ENCODE results near the gene GMDS.
"Not testable (repeated sequence)": the region's sequence is repeated elsewhere in the genome, so short reads cannot be mapped to it uniquely, and the experiment has no call there.

The GMDS gene

DNA sequence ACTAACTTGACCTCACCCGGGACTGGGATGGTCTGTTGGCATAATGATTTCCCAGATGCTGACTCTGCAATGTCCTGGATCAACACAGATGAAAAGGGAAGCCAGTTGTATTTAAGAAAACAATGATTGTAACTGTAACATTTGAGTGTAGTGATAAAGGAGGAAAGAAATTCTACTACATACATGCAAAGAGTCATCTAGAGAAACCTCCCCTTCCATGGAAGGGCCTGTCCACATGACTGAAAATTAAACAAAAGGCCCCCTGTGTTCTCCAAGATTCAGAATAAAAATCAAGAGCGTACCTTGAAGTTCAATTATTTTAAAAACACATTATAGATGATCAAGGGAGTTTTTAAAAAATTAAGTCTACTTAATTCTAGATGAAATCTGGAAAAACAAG is 484.5 kb downstream of the GMDS start:
- TF ChIP-seq, protein P1, sequence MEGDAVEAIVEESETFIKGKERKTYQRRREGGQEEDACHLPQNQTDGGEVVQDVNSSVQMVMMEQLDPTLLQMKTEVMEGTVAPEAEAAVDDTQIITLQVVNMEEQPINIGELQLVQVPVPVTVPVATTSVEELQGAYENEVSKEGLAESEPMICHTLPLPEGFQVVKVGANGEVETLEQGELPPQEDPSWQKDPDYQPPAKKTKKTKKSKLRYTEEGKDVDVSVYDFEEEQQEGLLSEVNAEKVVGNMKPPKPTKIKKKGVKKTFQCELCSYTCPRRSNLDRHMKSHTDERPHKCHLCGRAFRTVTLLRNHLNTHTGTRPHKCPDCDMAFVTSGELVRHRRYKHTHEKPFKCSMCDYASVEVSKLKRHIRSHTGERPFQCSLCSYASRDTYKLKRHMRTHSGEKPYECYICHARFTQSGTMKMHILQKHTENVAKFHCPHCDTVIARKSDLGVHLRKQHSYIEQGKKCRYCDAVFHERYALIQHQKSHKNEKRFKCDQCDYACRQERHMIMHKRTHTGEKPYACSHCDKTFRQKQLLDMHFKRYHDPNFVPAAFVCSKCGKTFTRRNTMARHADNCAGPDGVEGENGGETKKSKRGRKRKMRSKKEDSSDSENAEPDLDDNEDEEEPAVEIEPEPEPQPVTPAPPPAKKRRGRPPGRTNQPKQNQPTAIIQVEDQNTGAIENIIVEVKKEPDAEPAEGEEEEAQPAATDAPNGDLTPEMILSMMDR (IDR thresholded peaks at IDR 0.05; ENCODE audit: extremely low read depth, missing control alignments): no peak
- no peak for DNase-seq (ENCODE audit: low spot score)

DNA sequence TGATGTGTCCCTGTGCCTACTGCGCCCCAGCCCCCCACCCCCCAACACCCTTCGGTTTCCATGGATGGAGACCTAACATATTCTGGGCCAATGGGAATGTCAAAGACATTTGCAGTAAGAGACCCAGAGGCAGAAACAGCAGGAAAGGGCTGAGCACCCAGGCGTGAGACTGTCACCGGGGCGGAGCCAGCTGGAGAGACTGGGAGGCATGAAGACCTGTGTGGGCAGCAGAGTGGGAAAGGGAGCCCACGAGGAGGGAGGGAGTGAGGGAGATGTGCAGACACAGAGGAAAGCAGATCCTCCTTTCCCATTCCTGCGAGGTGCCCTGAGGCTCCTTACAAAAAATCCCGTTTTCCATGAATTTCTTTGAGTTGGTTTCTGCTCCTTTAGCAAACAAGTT is 485.5 kb downstream of the GMDS start:
- DNase-seq (ENCODE audit: low spot score): no peak
- TF ChIP-seq, protein P1 (IDR thresholded peaks at IDR 0.05; ENCODE audit: extremely low read depth, missing control alignments): no peak

GRCh38 chr6:1758076-1758679 is 487.2 kb downstream of the GMDS start:
- TF ChIP-seq, protein P1 (IDR thresholded peaks at IDR 0.05; ENCODE audit: extremely low read depth, missing control alignments): no peak
- no peak for DNase-seq (ENCODE audit: low spot score)

- TF ChIP-seq, protein P1 (IDR thresholded peaks at IDR 0.05; ENCODE audit: extremely low read depth, missing control alignments): no peak
- no peak for DNase-seq (ENCODE audit: low spot score)
These were observed 488.3 kb downstream of the GMDS start for GRCh38 chr6:1757131-1757530.

DNA sequence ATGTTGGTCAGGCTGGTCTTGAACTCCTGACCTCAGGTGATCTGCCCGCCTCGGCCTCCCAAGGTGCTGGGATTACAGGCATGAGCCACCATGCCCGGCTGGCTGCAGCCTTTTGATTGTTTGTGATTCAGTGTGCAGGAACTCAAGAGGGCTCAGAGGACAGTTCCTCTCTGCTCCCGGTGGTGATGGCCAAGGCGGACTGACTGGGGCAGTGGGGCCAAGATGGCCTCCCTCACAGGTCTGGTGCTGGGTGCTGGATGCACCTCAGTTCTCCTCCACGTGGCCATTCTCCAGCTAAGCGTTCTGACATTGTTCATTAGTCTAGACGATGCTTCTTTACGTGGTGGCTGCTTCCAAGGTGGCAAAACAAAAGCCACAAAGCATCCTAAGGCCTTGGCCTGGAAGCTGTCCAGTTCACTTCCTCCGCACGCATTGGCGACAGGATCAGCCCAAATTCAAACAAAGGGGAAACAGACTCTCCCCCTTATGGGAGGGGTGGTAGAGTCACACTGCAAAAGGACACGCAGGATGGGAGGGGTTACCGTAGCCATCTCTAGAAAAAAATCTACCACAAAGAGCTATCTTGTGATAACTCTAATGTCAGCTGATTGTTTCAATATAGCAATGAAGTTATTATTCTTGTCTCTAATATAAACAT is 488.8 kb downstream of the GMDS start:
- TF ChIP-seq, protein P1 (IDR thresholded peaks at IDR 0.05; ENCODE audit: extremely low read depth, missing control alignments): no peak
- DNase-seq (ENCODE audit: low spot score): no peak

DNA sequence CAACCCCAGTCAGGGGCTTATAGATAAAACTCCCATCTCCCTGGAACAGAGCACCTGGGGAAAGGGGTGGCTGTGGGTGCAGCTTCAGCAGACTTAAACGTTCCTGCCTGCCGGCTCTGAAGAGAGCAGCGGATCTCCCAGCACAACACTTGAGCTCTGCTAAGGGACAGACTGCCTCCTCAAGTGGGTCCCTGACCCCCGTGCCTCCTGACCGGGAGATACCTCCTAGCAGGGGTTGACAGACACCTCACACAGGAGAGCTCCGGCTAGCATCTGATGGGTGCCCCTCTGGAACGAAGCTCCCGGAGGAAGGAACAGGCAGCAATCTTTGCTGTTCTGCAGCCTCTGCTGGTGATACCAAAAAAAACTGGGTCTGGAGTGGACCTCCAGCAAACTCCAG is 494.3 kb downstream of the GMDS start:
- DNase-seq (ENCODE audit: low spot score): not testable (repeated sequence)

DNA sequence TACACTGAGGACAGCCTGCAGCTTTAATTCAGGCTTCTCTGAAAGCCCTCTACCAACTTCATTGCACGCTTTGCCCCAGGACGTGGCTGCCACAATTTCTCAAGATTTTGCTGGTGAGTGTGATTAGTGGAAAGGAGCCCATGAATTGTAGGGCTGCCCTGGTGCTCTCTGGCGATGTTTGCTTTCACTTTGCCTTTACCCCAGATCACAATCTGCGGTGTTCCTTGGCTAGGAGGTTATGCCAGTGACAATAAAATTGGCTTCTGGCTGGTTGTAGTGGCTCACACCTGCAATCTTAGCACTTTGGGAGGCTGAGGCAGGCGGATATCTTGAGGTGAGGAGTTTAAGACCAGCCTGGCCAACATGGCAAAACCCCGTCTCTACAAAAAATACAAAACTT is 496.4 kb downstream of the GMDS start:
- TF ChIP-seq, protein P1 (IDR thresholded peaks at IDR 0.05; ENCODE audit: extremely low read depth, missing control alignments): no peak
- no peak for DNase-seq (ENCODE audit: low spot score)

DNA sequence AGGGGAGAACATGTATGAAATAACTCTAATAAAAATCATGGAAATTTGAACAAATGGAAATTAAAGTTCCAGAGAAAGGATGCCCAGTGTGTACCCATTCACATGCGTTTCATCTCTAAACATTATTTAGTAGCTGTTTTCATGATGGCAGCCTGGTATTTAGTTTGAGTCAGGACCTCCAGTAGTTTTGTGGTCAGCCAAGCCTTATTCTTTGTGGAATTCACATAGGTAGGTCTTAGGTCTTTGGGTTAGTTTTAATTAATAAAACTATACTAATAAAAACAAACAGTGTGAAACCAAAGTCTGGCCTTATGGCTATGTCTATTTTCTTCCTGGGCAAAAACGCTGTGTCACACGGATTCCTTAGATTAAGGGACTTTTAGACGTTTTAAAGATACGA is 497.9 kb downstream of the GMDS start:
- TF ChIP-seq, protein P1 (IDR thresholded peaks at IDR 0.05; ENCODE audit: extremely low read depth, missing control alignments): no peak

More for the DNA sequence above, 497.9 kb downstream of the GMDS start:
- no peak for DNase-seq (ENCODE audit: low spot score)

Data from GM20000 (cell line).